COLO668 (cell line): ENCODE data around the gene DYNC1LI1.
A peak's percentile ranks its signal among the peaks of the same experiment; 100 is the strongest.
"Not testable (repeated sequence)": the region's sequence is repeated elsewhere in the genome, so short reads cannot be mapped to it uniquely, and the experiment has no call there.

Source experiments
- DNase-seq: peaks from one replicate; lab custom pipeline; 2025; ENCODE audit not compliant: unreplicated experiment; lab: John Stamatoyannopoulos, UW

DYNC1LI1 gene

GRCh38 chr3:32540899-32541298, 29.8 kb downstream of the DYNC1LI1 start:
- DNase-seq, result no peak

- DNase-seq, result no peak
These were observed 38.2 kb downstream of the DYNC1LI1 start for GRCh38 chr3:32532434-32532833.

GRCh38 chr3:32531010-32531647, 39.5 kb downstream of the DYNC1LI1 start:
- no peak for DNase-seq

DNA sequence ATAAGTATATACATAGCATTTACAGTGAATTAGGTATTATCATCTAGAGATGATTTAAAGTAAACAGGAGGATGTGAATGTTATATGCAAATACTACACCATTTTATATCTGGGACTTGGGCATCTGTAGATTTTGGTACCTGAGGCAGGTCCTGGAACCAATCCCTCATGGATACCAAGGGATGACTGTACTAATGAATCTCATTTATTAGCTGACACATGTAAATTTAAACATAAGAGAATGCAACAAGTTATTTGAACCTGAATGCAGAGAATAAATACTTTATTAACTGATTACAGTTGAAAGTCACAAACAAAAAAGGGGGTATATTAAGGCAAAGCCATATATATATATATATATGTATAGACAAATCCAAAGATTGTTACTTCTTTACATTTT, 44.9 kb downstream of the DYNC1LI1 start:
- DNase-seq, result no peak

- DNase-seq, result no peak
These were observed 48.0 kb downstream of the DYNC1LI1 start for GRCh38 chr3:32522682-32523081.

- not testable (repeated sequence) for DNase-seq
These were observed 51.7 kb downstream of the DYNC1LI1 start for GRCh38 chr3:32518921-32519320.

- not testable (repeated sequence) for DNase-seq
These were observed 53.9 kb downstream of the DYNC1LI1 start for GRCh38 chr3:32516751-32517150.

DNA sequence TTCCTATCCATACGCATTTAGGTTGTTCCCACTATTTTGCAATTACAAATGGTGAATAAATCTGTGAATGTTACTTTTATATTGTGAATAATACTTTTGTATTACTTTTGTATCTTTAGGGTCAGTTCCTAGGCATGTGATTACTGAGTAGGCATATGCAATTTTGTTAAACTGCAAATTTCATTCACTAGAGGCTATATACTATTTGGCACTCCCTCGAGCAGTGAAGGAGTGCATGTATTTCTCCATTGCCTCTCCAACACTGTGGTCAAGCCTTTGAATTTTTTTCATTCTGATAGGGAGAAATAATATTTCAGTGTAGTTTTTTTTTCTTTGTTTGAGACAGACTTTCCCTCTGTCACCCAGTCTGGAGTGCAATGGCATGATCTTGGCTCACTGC, 59.7 kb downstream of the DYNC1LI1 start:
- no peak for DNase-seq

GRCh38 chr3:32510075-32510724, 60.5 kb downstream of the DYNC1LI1 start:
- peak; percentile 45 for DNase-seq

GRCh38 chr3:32508711-32509110, 61.9 kb downstream of the DYNC1LI1 start:
- DNase-seq, result no peak

DNA sequence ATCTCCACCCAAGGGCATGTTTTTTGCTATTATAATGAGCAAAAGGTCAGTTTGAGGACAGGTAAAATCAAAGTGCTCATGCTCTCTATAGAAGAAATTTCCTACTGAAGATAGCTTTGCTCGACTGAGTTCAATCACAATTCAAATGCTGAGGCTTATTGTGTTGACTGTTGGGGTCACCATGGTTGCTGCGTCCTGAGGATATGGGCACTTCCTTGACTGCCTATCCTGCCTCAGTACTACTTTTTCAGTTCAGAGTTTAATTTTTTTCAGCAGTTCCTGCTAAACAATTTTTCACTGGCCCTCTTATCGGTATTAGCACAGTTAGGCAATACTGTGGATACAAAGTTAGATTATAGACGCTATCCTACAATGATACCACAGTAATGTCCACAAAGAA, 64.2 kb downstream of the DYNC1LI1 start:
- no peak for DNase-seq

DNA sequence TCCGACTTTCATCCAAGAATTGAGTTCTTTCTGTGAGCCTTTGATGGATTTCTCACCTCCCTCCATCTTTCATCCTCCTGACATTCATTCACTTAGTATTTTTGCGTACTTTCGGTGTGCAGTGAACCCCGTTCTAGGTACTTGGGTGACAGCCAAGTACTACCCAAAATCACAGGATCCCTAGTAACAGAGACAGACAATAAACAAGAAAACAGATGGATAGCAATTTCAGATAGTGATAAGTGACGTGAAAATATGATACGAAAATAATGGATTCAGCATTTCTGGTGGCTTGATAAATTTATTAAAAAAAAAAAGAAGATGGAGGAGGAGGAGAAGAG, 67.7 kb downstream of the DYNC1LI1 start:
- DNase-seq, result no peak

DNA sequence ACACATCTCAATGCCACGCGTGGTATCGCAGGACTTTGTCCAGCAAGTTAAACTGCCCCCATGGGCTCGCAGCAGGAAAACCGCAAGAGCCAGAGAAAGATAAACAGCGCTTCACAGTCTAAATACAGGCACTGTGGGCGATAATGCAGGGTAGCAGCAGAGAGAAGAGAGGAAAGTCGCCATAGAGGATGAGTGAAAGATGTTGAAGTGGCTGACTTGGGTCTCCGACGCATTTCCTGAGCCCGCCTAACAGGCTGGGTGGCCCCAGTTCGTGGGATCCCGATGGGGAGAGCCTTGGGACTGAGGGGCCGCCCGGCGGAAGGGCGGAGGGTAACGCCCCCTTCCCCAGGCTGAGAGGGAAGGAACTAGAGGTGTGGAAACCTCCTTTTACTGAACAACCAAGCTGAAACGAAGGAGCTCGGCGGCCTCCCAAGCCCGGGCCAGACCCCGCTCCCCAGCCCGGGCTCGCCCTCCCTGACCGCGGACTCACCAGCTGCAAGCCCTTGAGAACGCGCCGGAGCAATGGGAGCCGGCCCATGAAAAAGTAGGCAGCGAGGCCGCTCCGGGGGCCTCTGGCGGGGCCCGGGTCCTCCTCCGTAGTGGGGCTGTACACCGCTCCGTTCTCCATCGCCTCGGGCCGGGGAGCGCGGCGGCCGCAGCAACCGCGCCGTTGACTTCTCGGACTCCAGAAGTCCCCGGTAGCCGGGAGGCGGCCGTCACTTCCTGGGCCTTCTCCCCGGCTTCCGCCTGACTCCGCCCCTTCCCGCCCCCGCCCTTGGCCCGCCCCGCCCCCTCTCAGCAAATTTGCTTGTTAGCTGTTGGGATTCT, 68.3 kb downstream of the DYNC1LI1 start, which contains the start of gene CMTM6:
TSS of gene CMTM6 (minus strand) at position 735 of the 828 bp plus-strand sequence. CDS start at position 628, 107 bp downstream.
- DNase-seq, result peak; percentile 79

DNA sequence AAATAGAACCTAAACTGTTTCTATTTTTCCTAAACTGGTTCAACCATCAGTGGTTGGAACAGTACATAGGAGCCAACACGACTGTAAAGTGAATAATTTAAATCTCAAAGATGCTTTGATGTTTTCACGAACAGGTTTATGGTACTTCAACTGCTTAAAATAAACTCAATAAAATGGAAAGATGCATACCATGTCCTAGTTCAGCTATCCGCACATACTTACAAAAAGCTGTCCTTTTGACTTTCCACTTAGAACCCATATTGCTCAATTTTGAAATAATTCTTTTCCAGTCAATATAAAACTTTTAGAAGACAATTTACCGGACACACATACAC, 68.9 kb downstream of the DYNC1LI1 start:
- no peak for DNase-seq

GRCh38 chr3:32500880-32501782, 69.5 kb downstream of the DYNC1LI1 start:
- DNase-seq, result no peak

- DNase-seq, result no peak
These were observed 70.4 kb downstream of the DYNC1LI1 start for GRCh38 chr3:32500231-32500630.

DNA sequence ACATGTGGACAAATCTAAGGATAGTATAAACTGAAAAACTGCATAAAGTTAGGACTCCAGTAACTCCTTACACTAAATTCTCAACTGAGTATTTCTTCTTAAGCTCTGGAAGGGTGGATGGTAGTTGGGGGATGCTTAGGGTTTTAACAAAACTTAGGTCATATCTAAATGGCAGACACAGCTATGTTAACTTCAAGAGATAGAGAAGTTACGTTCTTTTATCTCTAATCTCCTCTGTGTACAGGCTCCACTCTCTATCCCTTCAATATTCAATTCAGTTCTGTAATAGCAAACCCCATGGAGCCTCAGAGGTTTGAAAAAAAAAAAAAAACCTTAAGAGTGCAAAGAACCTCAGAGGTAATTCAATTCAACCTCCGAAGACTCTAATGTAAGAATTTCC, 71.1 kb downstream of the DYNC1LI1 start:
- DNase-seq, result no peak

- no peak for DNase-seq
These were observed 71.7 kb downstream of the DYNC1LI1 start for GRCh38 chr3:32498992-32499391.

DNA sequence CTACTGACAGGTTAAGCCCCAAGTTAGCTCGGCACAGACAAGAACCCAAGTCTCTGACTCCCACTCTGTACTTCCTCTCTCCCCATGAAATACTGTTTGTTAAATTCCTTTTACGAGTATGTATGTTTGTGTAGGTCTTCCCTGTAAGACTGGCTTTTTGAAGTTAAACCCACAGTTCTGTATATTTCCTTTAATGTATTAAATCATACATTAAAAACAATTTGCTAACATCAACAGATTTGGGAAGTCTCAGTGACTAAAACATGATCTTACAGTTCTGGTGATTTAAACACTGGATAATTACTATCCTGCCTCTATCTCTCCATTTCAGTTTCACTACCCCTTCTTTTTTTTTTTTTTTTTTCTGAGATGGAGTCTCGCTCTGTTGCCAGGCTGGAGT, 72.4 kb downstream of the DYNC1LI1 start:
- DNase-seq, result no peak

DNA sequence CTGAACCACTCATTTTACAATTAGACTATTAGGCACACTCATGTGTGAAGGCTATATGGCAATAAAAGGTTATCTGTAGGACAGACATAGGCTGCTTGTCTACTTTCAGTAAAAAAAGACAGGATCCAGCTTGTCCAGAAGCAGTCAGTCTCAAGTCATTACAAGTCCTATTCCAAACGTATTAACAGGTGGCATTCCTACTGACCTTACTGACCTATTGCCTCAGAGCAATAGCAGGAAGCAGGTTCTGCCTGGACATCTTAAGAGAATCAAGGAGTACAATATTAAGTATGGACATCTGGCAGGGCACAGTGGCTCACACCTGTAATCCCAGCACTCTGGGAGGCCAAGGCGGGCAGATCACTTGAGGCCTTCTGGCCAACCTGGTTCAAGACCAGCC, 75.0 kb downstream of the DYNC1LI1 start:
- DNase-seq, result no peak

- no peak for DNase-seq
These were observed 75.6 kb downstream of the DYNC1LI1 start for GRCh38 chr3:32495085-32495484.
